ENCODE data around the gene OSGIN1.
A peak's percentile ranks its signal among the peaks of the same experiment; 100 is the strongest.

The OSGIN1 gene

DNA sequence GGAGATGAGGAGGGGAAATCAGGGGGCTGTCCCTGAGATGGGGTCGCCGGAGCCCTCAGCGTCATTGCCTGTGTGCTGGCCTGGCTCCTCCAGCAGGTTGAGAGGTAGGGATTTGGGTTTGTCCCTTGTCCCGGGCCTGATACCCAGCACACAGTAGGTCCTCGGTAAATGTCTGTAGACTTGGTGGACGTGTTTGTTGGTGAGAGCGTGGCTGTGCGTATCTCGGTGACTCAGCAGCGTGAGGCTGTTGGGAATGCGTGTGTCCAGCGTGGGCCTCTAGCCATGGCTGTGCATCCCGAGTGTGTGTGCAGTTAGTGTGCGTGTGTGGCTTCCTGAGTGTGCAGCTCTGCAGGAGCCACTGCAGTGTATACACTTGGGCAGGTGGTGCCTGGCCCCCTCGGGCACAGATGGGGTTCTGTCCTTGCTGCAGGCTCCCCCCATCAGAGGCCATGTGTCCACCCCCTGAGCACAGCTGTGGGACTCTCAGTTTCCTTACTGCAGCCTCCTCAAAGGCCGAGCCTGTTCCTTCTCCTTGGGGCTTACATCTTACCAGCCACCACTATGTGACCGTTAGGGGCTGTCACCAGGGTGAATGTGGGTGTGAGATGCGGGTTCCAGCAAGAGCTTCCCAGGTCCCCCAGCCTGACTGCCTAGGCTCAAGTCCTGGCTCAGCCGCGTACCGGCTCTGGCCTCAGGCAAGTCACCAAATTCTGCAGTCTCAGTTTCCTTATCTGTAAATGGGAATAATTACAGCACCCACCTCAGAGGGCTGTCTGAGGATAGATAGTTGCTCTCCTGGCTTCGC, 20.7 kb downstream of the OSGIN1 start:
- no peak for DNase-seq

DNA sequence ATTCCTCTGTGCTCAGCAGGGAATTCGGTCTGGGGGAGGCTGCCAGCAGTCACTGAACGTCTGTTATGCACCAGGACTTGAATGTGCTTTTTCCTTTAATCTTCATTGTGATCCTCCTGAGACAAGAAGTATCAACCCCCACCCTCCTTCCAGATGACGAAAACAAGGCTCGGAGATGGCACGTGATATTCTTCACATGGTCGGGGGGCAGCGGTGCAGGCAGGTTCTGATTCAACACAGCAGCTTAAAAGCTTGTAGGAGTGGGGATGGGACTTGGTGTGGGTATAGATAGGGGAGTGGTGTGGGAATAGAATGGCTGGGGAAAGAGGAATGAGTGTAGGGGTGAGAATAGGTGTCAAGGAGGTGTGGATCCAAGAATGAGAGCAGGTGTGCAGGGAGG, 21.4 kb downstream of the OSGIN1 start:
- DNase-seq: no peak

DNA sequence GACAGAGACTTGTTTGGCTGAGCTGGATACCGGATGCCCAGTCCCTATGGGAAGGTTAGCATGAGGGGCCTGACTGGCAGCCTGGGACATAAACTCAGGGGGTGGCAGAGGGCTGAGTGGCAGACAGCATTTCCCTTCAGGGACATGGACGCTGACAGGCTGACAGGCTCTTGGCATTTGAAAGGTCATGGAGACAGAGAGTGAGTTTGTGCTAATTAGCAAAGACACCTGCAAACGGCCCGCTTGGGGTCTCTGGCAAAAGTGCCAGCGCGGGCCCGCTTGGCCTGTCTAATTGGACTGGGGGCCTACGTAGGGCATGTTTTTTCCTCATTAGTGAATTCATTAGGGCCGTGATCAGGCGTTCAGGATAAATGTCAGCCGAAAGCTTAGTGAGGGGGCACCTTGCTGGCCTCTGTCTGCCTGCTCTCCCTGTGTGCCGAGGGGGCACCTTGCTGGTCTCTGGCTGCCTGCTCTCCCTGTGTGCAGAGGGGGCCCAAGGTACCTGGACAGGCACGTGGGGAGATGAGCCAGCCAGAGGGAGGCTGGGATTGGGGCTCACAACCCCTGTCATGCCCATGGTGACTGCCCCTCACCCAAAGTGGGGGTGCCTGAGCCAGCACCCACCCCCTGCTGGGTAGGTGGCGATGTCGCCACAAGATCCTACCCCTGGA, 22.7 kb downstream of the OSGIN1 start:
- no peak for DNase-seq

DNA sequence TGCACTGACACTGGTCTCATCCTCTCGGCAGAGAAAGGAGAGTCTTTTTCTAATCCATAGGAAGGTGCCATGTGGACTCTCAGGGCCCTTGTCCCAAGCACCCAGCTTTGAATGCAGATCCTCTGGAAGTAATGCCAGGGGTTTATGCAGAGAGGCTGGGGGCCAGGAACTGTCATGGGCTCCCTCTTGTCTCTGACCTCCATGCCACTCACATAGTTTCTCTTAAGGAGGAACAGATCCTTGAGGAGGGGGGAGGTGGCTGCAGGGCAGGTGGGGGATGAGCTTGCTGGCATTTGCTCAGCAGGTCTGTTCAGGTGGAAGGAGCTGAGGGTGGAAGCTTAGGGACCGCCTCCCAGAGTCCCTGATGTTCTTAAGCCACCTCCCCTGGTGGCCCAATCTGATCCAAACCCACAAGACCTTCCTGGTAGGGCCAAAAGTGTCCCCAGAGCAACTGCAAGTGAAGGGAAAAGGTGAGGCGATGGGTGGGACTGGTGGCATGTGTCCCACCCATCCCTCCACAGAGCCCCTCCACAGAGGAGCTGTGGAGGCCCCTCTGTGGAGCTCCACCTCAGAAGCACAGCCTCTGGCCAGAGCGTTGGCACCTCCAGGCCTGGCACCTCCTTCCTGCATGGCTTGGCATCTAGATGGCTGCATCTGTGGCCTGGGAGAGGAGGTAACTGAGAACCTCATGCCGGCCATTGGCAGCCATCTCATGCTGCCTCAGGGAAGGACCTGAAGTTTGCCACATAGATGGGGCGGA, 24.2 kb downstream of the OSGIN1 start:
- no peak for DNase-seq

DNA sequence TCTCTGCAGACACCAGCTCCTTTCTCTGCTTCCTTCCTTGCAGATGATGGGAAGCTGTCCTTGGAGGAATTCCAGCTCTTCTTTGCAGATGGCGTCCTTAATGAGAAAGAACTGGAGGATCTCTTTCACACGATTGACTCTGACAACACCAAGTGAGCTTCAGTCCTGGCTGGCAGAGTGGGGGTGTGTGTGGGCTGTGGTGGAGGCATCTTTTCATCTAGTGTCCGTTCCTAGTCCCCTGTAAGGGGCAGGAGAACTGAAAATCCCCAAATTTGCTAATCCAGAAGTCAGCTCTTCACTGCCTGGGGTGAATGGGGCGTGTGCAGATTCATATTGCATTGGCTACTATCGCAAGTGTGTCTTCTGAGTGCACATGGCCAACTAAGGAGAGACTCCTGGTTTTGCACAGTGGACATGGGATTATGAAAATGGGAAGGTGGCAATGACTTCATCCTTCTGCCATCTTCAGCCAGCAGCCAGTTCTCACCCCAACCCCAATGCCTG, 25.4 kb downstream of the OSGIN1 start:
- DNase-seq: no peak

DNA sequence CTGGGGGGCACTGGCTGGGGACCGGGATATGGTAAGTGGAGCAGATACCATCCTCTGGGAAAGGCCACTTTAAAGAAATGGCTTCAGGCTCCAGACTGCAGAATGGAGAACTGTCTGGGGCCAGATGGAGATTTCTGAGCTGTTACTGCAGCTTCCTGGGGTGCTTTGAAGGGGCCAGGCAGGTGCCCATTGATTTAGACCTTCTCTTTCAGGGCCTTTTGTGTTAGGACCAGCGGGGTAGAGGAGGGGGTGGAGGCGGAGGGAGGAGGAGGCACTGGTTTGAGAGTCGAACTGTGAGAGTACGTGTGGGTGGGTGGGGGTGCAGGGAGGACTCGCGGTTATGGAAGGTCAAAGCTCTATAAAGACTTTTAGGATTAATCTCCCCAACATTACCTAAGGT, 26.4 kb downstream of the OSGIN1 start:
- no peak for DNase-seq

DNA sequence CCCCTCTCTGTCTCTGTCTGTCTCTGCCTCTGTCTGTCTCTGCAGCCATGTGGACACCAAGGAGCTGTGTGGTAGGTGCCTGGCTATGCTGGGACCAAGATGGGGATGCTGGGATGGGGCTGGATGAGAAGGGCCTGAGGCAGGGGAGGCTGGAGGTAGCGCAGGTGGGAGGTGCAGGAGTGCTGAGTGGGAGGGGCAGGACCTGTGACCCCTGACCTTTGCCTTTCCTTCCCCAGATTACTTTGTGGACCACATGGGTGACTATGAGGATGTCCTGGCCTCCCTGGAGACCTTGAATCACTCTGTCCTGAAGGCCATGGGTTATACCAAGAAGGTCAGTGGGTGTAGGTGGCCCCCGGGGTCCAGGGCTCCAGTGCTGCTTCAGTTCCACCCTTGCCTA, 27.8 kb downstream of the OSGIN1 start:
- DNase-seq: no peak

DNA sequence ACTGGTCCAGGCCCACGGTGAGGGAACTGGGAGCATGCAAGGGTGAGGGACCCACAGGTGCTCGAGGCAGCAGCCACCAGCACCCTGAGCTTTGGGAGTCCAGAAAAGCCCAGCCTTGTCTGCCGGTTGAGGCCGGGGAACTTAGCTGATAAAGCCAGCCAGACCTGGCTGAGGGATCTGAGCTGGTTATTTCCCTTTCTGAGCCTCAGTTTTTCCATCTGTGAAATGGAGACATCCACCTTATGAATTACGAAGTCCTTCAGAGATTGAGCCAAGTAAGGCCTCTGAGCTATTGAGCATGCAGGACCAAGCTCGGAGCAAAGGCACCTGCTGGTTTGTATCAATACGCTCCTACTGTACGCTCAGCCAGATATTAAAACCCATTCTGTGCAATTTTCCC, 28.8 kb downstream of the OSGIN1 start:
- DNase-seq: no peak

DNA sequence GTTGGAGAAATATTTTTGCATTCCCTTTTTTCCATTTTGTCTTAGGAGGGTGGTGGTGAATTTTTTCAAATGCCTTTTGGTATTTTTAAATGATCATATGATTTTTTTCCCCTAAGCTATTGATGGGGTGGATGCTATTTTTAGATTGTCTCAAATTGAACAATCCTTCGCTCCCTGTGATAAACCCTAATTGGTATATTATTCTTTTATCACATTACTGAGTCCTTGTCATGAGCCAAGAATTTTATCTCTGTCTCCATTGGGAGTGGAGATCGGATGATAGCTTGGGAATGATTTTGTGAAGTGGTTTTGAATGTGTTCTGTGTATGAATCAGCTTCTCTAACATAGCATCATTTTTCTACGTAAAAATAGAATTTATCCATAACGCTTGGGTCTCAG, 30.5 kb downstream of the OSGIN1 start:
- no peak for DNase-seq

DNA sequence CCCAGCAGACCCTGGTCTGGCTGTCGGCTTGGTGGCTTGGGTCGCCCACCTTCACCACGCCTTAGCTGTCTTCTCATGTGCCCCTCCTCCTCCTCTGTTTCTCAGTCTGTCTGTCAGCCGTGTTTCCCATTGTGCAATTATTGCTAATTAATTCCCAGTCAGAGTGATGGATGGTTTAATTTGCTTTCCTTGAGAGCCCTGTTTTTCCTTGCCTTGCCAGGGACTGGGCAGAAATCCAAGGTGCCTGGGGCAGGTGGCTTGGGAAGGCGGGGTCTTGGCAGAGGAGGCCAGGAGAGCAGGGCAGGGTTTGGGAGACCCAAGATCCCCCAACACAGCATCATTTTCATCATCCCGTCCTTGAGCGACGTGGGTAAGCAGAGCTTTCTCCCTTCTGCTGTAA, 36.3 kb downstream of the OSGIN1 start:
- no peak for DNase-seq

DNA sequence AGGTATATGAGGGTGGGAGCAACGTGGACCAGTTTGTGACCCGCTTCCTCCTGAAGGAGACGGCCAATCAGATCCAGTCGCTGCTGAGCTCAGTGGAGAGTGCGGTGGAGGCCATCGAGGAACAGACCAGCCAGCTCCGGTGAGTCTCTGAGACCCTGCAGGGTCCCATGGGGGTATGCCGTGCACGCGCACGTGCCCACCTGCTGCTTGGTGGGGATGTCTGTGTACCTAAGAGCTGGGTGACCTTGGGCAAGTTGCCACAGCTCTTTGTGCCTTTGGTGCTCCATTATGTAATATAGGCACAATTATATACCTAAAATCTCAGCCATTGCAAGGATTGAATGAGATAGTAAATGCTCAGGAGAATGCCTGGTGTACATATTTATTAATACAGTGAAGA, 37.5 kb downstream of the OSGIN1 start:
- no peak for DNase-seq

DNA sequence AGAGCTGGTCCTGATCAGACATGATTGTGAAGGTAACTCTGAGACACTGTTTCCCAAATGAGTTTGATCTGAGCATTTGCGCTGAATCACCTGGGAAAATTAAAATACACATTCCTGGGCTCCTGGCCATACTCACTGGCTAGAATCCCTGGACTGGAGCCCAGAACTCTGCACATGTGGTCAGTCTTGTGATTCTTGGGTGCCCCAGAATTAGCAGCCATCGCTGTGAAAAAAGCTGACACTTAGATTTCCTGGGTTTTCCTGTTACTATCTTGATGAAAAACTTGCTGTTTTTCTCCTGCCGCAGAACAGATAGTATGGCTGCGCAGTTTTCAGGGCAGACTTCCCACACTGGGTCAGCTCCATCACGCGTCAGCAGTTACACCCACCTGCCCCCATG, 39.6 kb downstream of the OSGIN1 start:
- DNase-seq: no peak

DNA sequence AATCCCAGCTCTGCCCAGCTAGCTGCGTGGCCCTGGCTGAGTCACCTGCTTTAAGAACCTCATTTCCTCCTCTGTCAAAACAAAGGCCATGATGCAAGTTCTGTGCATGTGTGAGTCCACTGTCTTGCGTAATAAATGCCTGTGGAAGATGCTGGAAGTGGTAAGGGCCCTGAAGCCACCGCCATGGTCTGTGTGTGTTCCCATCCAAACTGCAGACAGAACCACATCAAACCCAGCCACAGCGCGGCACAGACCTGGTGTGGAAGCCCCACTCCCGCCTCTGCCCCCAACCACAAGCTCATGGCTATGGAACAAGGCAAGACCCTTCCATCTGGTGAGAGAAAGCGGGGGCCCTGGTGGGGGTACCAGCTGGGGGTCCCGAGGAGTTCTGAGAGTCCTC, 41.0 kb downstream of the OSGIN1 start:
- no peak for DNase-seq

DNA sequence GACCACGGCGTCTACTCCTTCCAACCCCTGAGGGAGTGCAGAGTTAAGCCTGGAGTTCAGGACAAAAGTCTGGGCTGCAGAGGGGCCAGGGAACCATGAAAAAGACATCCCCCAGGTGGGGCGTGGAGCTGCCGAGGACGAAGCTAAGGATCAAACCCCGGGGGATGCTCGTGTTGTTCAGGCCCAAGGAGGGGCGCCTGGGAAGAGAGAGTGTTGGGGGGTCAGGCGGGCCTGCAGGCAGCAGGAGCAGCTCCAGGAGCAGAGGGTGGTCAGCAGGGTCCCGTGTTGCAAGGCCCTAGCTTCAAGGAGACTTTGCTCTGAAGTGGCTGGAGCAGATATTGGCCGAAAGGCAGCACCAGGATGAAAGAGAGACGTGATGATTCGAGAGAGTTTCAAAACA, 41.7 kb downstream of the OSGIN1 start:
- DNase-seq: no peak

DNA sequence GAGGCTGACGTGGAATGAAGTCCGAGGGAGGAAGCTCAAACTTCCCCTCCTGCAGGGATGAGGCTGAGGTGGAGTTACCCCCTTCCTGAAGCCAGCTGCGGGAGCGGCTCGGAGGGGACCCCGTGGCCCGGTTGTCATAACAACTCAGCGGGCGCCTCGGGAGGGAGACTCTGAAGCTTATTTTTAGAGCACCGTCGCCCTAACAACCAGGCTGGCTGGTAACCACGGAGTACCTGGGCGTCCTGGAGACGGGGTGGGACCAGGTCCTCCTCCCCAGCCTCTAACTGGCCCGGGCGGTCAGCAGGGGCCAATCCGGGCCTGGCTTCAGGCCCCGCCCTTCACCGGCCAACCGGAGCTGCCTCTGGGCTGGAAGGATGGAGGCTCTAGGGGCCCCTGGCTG, 42.7 kb downstream of the OSGIN1 start:
- DNase-seq: no peak

DNA sequence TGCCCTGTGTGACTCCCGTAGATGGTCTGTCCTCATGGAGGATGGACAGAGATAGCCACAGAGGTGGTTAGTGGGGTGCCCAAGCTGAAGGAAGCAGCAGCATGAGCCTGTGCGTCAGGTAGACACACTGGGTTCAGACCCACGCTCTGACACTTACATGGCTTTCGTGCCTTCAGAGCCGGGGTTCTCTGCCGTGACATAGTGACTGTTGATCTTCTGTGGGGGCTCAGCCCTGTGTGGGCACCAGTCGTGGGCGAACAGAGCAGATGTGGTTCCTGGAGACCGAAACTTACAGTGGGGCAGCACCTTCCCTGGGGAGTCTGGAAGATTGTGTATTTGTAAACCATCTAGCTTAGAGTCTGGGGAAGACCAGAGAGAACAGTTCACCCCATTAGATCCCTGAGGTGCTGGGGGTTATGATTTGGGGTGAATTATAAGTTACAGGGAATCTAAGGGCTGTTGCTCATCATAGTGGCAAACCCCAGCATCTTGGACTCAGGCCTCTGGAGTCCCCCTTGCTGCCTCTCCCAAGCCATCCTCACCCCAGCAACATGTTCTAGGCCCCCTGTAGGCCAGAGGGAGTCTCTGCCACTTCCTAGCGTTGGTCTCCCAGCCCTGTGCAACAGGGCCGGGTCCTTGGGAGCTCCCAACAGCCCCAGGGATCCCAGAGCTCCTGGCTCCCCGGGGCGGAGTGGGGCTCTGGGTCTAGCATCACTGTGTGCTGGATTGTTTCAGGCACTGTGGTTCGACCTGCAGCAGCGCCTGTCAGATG, 43.6 kb downstream of the OSGIN1 start:
- peak; percentile 77 for DNase-seq

DNA sequence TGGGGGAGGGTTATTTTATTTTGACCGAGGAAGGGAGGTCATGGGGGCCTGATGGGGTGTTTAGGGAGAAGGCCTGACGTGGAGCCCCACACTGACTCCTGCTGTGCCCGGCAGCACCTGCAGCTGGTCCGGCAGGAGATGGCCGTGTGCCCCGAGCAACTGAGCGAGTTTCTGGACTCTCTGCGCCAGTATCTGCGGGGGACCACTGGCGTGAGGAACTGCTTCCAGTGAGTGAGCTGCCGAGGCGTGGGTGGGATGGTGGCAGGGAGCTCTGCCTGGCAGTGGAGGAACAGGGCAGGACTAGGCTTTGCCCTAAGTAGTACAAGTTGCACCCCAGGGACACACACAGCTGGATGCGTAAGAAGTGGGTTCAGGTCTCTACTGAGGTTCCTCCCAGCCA, 45.1 kb downstream of the OSGIN1 start:
- no peak for DNase-seq

DNA sequence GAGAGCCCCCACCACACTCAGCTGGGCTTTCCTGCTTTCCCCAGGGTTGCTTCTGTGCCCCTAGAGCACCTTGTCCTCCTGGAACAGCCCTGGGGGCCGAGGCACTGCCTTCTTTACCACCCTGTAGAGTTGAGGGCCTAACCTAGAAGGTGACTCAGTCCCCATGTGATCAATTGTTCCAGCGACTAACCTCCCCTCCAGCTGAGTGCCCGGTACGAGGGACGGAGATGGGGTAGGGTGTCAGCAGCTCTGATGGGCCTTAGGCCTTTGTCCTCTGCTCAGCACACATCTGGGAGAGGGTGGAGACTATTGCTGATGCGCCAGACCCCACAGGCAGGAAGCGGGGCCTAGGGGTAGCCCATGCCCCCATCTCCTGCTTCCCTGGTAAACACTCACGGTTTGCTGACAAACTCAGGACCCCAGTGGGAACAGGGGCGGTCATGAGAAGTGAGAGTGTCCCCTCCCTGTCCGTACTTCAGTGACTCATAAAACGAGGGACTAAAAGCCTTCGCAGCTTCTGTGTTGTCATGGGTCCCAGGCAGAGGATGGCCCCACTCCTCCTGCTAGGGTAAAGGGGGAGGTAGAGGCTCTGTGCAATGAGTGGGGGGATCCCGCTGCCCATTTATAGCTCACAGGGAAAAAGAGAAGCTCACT, 48.1 kb downstream of the OSGIN1 start:
- no peak for DNase-seq

DNA sequence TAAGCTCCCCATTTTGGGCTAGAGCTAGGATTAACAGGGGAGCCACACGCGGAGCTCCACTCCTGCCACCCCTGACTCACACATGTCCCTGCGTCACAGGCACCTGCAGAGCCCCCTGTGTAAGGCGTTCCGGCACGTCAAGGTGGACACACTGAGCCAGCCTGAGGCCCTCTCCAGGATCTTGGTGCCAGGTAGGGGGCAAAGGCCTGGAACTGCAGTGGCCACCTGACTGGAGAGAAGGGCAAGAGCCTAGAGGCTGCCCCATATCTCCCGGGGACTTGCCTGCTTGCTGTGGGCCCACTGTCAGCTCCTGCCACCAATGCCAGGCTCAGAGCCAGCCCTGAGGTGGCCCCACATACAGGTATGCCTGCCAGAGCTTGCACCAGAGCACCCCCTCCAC, 48.7 kb downstream of the OSGIN1 start:
- no peak for DNase-seq

DNA sequence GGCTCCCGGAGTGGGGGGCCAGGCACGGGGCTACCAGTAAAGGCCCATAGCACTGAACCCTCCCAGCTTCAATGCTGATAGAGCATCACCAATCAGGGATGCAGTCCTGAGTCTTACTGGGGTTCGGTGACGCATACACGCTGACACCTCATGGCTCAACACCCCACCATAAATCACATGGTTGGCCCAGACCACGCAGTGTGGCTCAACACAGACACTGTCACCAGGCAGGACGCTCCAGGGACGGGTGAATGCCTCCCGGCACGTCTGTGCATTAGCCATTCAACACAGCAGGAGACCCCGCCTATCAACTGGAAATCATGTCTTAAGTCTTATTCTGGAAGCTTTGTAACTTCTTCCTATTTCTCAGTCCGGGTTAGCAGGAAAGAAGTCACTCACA, 50.0 kb downstream of the OSGIN1 start:
- no peak for DNase-seq

DNA sequence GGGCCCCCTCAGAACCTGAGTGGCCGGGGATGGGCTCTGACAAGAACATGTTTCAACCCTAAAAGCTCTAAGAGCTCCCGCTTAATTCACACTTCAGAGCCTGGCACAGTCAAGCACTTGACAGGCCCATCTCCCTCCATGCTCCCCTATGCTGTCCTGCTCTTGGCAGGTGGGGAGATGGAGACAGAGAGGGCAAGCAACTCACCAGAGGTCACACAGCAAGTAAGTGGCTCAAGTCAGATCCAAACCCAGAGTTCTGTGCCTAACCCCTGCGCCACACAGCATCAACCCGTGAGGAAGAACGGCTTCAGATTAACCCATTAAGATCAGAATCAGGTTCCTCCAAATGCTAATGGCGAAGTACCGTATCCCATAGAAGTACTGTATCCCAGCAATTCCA, 51.4 kb downstream of the OSGIN1 start:
- no peak for DNase-seq

DNA sequence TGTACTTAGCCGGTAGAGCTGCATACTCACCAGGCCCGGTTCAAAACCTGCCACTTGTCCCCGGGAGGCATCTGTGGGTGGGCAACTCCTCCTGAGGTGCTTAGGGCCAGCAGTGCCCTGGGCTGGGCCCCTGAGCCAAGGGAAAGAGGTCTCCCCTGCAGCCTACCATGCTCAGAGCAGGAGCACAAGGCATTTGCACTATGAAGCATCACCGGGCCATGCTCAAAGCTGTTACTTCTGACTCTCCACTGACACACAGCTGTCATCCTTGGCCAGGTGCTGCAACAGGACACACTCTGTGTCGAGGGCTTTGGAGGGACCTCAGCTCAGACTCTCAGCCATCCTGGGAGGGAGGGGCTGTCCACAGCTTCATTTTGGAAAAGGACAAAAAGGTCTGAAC, 52.4 kb downstream of the OSGIN1 start:
- no peak for DNase-seq

DNA sequence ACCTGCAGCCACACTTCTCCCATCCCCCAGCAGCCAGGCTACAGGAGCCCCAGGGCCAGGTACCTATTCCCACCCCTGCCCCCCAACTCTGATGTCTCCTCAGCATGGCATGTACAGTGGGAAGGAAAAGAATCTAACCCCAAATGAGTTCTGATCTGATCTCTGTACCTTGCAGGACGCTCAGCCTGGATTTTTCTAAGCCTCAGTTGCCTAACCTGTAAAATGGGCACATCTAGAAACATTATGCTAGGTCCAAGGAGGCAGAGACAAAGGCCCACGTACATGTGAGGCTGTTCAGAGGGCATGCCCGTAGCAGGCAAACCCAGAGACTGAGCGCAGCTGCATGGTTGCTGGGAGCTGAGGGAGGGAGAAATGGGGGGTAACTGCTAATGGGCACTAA, 54.5 kb downstream of the OSGIN1 start:
- DNase-seq: no peak
